Activated CD8-positive, alpha-beta memory T cell treated with anti-CD3 and anti-CD28 coated beads, Interleukin-2, amount 50 U/mL, for 24 hours (primary cell): ENCODE measurements around the gene ELMO1.

Experiments used
- DNase-seq: peaks from one replicate; pipeline ENCODE4 v3.0.0-alpha.2; 2020; ENCODE audit errors: extremely low read depth

The ELMO1 gene

DNA sequence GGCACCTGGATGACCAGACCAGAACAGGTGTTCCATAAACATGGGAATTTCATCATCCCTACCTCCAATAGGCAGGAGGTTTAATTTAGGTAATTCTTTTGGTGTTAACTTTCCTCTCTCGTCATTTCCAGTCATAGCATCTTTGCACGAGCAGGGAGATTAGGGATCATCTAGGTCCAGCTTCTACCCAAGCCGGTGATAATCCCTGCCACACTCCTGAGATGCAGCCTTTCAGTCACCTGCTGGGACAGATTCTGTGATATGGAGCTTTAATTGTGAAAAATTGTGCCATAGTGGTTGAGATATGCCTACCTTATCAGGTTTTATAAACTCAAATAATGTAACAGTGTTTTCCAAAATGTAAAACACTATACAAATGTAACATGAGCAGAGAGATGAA lies 532.5 kb downstream of the ELMO1 start:
- no peak for DNase-seq

DNA sequence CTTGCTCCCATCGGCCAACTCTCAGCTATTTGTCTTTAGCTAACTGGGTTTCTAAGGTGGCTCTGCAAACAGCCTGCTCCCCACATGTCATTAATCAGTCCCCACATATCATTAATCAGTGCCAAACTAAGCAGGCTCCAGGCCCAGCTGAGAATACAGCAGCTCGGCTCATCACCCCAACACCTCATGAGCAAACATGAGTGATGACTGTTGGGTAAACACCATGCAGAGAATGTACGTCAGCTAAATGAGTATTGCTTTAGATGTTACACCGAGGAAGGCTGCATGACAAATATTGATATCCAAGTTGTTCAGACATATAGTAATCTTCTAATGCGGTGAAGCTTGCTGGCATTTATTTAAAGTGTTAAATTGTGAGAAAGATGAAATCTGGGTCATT lies 536.9 kb downstream of the ELMO1 start:
- no peak for DNase-seq

DNA sequence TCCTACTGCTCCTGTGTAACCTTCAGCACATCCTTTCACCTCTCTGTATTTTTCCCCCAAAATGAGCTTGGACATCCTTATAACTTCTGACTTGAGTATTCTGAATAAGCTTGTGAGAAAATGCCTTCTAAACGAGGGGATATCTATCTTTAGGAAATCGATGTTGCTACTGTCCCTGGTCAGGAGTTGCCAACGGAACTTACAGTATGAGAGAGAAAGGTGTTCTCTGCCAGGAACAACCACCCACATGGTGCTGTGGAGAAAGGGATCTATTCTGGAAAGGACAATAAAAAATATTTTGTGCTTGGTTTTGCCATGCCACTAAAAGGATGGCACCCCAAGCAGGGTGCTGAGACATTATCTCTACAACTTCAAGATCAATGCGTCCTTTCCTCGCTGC lies 537.8 kb downstream of the ELMO1 start:
- DNase-seq: no peak

DNA sequence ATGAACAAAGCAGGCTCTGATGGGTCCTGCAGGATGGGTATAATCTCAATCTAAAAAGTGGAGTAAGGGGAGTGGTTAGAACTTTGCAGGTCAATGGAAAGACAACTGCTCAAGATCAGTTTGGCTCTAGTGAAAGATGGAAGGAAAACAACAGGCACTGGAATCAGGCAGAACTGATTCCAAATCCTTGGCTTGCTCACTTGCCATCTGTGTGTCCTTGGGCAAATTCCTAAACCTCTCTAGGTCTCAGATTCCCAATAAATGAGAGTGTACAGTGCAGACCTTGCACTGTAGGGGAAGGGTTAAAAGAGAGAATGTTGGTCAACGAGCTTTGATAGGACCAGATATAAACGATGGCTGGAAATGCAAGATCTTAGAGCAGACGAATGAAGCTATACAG lies 538.3 kb downstream of the ELMO1 start:
- DNase-seq: no peak

DNA sequence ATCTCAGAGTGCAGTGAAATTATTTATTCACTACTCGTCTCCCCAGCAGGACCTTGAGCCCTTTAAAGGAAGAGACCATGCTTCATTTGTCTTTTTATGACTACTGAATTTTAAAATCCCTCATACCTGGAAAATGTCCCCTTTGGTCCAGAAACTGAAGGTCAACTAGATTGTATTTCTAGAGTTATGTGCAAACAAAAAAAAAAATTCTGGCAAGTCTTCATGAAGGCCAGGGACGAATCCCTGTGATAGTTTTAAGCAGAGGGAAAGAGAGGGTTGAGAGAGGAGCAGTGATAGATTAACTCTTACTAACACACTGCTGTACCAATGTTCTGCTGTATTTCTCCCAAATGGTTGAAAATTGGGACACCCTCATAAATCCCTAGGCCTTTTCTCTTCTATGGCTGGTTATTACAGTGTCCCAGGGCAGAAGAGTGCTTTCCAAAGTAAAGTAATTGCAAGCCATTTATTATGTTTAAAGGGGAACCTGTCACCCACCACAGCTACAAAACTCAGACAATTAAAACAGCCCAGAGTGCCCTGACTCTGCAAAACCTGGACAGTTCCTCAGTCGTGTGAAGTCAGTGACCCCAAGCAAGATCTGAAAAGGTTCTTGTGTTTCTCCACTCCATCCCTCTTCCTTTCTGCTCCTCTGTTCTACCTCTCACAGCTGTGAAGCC lies 541.6 kb downstream of the ELMO1 start:
- DNase-seq: no peak

DNA sequence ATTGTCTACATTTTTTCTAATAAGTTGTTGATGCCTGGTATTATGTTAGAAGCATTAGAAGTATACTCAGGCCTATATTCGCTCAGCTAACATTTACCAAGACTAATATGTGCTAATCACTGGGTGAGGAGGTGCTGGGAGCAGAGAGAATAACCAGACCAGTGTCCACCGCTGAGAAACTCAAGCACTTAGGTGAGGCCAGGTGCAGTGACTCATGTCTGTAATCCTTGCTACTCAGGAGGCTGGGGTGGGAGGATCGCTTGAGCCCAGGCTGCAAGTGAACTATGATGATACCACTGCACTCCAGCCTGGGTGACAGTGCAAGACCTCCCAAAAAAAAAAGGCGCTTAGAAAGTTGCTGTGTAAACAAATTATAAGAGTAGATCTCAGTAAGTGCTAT lies 542.2 kb downstream of the ELMO1 start:
- no peak for DNase-seq

DNA sequence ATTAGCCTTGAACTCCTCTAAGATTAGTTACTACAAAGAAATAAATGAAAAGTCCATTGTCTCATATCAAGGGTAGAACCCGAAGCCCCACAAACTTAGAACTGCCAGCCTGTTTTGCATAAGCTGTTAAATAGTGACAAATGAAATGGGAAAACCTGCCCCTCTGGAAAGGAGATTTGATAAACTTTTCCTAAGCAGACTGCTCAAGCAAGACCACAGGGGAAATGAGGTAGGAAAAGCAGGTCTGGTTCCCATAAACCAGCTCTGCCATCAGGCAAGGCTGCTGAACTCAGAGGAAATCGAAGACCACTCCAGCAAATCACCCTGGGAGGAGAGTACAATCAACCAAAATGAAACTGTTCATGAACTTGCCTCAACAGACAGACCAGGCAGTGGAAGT lies 542.8 kb downstream of the ELMO1 start:
- no peak for DNase-seq

DNA sequence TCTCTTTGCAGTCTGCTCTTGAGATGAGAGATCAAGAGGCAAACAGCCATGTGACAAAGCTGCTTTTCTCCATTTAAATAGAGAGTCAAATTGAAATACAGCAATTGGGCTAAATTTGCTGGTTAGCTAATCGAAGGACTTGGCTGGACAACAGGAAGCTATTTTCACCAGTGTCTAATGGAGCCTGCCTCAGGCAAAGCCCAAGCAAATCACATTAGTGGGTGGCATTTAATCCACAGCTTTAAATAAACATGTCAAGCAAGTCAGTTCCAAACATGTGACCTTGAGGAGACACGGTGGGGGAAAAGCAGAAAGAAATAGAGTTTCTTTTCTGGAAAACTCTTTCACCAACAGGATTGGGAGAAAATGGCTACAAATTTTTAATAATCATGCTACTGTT lies 543.9 kb downstream of the ELMO1 start:
- DNase-seq: no peak

DNA sequence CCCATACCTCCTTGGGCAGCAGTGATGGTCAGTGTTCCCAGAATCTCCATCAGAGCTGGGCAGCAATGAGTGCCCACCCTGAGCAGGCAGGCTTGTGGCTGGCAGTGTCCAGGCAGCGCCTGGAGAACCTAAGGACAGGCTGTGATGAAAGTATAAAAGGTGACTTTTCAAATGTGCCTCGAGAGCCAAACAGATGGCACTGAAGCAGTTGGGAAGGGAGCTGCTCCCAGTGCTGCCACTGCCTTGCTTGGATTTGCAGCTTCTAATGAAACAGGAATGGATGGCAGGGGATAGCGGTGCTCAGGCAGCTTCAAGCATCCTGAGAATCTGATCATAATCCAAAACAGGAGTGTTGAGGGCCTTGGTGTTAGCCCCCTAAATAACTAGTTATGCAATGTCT lies 544.6 kb downstream of the ELMO1 start:
- no peak for DNase-seq

DNA sequence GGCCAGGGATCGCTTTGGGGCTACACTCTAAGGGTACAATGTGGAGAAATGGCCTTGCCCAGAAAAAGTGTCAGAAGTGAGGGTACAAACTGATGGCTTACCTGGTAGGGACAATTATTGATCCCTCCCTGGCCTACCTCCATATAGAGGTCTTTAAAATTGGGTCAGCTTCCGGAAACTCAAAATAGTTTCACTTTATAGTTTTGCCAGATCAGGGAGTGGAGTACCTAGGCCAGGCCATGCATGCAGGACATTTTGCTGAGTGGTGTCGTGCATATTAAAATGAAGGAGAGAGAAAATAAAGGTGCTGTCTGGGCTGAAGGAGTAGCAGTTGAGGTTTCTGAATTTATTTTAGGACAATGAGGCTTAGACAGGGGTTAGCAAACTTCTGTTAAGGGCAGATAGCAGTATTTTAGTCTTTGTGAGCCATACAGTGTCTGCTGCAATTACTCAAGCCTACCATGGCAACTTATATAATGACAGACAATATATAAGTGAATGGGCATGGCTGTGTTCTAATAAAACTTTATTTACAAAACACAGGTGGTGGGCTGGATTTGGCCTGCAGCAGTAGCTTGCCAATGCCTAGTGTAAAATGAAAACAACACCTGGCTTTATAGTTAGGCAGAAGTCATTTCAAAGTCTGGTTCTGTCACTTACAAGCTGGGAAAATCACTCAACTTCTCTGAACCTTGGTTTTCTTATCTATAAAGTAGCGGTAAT lies 547.5 kb downstream of the ELMO1 start:
- DNase-seq: no peak

DNA sequence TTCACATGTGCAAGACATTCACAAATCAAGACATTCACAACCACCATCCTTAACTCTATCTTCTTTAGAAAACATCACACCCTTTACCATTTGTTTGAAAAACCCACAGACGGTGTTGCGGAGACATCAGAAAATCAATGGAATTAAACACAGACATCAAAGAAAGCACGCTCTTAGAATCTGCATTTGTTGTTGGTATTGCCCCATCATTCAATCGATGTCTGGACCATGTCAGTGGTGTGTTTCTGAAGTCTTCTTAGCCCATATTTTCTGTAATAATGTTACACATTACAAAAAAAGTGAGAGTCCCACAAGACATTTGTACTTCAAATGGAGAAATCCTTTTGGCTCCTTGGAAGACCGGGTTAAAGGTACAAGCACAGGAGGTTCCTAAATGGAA lies 550.5 kb downstream of the ELMO1 start:
- DNase-seq: no peak

DNA sequence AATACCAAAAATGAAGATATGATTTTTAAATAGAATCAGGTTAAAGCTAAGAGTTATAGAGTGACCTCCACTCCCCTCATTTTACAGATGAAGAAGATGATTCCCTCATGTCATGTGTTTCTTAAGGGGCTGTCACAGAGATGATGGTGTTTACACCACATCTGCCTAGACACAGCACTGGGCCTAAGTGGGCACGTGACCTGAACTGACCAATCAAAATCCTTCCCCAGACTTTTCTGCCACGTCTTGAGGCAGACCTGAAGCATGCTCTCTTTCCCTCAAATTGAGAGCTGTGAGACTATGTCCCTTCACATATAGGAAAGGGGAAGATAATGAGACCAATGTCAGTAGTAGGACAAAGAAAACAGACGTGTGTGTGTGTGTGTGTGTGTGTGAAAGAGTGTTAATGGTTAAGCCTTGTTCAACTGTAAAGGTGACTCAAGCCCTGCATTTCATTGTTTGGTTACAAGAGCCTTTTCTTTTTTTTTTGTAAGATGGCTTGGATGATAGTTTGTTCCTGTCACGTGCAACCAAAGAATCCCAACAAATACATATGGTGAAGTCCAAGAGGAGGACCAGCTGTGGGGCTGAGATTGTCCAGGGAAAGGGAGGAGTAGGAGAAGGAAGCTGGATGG lies 551.6 kb downstream of the ELMO1 start:
- no peak for DNase-seq

DNA sequence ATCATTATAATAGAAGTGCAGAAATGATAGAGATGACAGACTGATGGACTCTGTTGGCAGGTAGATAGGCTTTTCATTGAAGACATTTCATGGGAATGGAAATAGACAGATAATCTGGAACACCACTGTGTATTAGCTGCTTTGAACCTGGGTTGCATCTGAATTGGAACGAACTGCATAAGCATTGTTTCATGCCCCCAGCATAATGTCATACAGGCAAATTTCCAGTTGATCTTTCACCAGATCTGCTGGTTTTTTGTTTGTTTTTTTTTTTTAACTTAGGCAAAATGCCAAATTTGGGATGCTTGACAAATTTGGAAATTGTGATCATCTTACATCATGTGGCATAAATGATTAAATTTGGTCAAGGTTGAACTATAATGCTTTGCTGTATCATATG lies 552.2 kb downstream of the ELMO1 start:
- DNase-seq: no peak

DNA sequence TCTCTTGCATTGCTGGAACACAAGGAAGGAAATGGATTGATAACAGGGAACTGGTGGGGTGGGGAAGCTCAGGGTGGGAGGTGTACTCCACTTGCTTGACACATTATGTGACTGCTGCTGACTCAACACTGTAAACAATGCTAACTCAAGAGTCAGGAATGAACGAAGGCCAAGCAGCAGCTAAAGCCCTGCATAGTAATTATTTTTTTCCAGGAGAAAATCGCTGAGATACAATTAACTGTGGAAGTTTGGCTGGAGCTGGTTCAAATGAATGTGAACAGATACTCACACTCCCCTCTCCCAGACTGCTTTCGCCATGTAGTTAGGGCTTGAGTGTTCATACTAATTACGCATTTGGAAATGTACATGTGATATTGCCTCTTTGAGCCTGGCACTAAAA lies 553.5 kb downstream of the ELMO1 start:
- DNase-seq: no peak

DNA sequence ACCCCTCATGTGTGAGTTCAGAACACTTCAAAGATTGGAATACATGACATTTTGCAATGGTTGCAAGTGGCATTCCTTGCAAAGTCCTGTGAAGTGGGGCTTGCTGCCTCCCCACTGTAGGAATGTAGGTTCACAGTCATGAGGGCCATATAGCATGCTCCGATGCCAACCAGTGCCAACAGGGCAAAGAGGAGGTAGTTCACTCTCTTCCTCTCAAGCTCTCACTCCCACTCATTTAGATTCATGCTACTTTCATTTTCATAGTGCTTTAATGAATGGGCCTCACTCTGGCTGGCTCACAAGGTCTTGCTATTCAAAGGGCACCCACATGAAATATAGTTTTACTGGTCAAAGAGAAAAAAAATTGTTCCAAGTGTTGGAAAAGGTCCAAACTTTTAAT lies 554.5 kb downstream of the ELMO1 start:
- no peak for DNase-seq

DNA sequence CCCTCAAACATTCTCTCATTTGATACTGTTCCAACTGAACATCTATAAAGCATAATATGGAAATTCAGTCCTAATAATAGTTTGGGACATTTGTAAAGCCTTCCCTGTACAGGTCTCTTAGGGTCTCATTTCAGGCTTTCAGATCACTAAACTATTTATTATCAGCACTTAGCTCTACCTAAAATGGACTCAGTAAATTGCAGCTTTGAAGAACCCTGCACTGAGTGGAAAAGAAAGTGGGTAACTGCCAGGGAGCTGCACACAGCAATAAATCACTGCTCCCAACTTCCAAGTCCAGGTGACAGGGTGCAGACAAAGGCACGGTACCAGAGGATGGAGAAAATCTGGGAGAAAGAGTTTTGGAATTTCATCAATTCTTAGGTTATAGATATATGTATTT lies 559.5 kb downstream of the ELMO1 start:
- DNase-seq: no peak

DNA sequence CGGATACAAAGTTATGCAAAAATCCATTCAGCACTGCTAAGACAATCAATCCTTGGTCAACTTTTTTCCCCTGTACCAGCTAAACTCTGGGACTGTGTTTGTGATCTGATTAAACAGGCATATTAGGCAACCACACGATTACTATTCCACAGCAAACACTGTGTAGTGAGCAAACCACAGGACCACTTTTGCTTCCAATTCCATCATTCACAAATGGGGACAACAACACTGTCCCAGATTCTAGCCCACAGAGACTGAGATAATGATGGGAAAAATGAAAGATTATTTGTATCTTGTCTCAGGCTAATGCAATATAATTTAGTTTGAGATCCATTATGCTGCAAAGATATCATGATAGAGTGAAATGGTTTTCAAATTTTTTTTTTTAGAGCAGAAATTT lies 560.7 kb downstream of the ELMO1 start:
- DNase-seq: no peak

DNA sequence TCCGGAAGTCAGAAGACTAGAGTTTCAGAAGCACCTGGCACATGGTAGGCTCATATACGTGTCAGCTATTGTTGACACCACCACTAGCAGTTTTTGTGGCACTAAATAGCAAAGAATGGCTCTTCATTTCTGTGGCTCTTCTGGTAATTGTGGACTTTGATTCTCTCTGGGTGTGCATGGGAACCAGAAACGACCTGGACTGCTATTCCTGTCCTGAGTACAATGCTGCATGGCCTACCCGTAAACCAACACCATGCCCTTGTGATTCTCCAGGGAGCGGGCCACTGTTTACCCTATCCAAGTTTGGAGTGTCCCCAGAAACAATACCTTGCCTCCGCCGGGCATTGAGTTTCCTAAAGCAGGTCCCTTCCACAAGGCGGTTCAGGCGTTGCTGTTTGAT lies 561.4 kb downstream of the ELMO1 start:
- no peak for DNase-seq

DNA sequence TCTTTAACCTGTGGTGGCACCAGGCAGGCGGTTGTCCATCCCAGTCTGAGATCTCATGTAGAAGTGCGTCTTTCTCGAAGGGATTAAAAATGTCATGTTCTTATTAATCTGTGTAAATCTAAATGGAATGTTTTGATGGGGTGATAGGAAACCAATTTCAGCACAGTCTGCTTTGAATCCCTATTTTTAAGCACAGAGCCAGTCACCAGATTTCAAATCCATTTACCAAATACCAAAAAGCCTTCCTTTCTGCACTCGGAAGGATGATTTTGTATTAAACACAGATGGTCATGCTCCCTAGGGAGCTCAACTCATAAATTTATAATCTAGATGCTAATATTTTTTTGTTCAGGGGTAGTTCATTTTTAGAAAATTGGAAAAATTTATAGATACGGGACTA lies 563.8 kb downstream of the ELMO1 start:
- no peak for DNase-seq

DNA sequence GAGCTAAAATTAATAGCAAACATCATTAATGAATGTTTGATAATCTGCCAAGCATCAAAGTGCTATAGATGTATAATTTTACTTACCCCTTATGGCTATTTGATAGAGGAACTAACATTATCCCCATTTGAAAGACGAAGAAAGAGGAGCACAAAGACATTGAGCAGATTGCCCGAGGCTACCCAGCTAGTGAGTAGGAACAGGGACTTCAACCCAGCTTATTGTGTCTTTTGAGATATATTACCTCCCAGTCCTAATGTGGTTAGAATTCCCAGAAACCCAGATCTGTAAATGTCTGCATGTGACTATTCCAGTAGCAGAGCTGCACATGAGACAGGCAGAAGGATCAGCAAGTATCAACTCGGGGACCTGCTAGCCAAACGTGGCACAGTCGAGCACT lies 564.3 kb downstream of the ELMO1 start:
- no peak for DNase-seq

DNA sequence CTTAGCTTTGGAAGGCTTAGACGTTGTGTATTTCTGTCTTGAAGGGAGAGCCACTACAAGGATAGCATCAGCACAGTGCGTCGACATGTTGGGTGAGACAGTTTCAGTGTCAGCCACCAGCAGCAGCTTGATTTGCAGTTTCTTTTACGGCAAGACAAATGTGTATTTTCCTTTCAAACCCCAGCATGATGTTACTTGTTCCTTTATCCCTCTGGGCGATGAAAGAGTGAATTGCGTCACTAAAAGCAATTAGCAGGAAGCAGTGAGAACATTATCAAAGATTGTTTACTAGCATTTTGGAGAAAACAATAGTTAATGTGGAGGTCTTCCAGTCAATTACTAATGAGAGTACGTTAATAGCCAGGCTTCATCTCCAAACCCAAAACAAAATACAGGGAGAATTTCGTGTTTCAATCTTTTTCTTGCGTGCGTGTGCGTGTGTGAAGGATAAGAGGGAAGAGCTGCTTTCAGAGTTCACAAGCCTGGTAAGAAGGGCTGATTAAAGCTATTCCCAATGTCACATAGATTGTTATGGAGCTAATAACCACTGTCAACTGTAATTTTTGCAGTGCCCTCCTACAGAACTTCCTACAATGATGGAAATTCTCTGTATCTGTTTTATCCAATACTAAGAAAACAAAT lies 567.3 kb downstream of the ELMO1 start:
- no peak for DNase-seq

DNA sequence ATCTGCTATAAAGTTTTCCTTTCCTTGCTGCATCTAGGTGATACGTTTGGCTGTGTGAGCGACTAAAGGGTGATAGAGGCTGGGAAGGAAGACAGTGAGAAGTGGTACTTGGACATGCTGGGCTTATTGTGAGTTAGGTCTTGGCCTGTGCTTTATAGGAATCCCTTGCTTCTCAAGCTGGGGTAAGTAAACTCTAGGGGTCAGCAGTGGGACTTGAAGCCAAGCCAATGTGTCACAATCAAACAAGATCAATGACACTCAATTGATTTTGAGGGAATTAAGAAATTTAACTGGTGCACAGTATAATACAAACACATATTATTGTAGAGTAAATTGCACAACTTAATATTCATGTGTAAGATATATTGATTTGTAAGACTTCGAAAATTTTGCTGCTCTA lies 568.6 kb downstream of the ELMO1 start:
- DNase-seq: no peak

DNA sequence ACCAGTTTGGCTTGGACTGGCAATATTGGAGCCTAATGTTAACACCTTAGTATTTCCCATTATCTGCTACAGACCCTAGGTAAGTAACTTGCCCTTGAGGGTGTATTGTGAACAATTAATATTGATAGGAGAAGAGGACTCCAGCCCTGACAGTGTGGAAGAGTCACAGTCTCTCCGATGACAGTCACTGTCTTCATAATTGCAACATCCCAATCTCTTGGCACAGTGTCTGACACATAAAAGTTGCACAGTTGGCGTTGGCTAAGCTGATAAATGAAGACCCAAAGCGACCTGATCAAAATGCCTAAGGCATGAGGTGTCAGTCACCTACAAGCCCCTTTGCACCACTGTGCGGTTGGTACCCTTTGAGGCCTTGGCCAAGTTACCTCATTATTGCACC lies 569.6 kb downstream of the ELMO1 start:
- no peak for DNase-seq
